Ovary (tissue), 3 donors: ENCODE measurements around the gene PHYHD1.

ENCODE experiments used
- EP300 ChIP-seq: sonication (generic); formaldehyde crosslinking; IDR thresholded peaks from one replicate; pipeline ENCODE4 v1.6.1; 2017; ENCODE audit warnings: antibody characterized with exemption
- TF ChIP-seq, protein P1 (sequence below), 3 donors: fragments of 450-650 bp in 2 of 3; fragments of 200-600 bp in 1 of 3; IDR thresholded peaks; one replicate each; pipeline versions ENCODE4 v1.5.1 to v1.8.0; 2016 to 2022; ENCODE audit warnings: antibody characterized with exemption in 3 of 3, mild to moderate bottlenecking in 1 of 3
- donor health status: DM: no; HTN: no; CAD: no.

DNA sequence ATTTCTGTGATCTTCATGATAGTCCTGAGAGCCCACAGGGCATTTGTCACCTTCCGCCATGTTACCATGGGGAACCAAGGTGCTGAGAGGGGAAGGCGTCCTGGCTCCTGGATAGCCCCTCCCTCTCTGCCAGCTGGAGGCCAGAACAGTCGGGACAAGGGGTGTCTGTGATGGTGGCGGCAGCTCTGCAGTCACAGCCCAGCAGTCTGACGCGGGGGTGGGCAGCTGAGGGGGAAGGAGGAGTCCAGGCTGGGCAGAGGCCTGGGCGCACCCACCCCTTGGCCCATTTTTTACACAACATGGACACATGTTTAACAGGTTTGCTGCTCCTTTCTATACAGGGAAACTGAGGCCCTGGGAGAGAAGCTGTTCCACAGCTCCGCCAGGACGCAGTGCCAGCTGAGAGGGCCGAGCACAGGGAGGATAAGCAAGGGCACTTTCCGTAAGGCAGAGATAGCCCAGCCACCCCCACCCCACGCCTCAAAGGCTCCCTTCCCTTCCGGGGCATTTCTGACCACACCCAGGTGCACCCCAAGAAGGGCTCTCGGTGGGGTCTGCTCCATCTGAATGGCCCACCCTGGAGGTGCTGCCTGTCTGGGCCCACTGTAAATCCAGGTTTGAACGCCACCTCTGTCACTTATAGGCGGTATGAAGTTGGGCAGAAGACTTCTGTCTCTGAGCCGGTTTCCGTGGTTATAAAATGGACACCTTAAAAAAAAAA, 21.8 kb upstream of the PHYHD1 start:
- TF ChIP-seq, protein P1, sequence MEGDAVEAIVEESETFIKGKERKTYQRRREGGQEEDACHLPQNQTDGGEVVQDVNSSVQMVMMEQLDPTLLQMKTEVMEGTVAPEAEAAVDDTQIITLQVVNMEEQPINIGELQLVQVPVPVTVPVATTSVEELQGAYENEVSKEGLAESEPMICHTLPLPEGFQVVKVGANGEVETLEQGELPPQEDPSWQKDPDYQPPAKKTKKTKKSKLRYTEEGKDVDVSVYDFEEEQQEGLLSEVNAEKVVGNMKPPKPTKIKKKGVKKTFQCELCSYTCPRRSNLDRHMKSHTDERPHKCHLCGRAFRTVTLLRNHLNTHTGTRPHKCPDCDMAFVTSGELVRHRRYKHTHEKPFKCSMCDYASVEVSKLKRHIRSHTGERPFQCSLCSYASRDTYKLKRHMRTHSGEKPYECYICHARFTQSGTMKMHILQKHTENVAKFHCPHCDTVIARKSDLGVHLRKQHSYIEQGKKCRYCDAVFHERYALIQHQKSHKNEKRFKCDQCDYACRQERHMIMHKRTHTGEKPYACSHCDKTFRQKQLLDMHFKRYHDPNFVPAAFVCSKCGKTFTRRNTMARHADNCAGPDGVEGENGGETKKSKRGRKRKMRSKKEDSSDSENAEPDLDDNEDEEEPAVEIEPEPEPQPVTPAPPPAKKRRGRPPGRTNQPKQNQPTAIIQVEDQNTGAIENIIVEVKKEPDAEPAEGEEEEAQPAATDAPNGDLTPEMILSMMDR (IDR thresholded peaks at IDR 0.05), result no peak
- no peak for TF ChIP-seq EP300
